ENCODE results near the gene SLC29A3. TPM values are rescaled to one million over a fixed set of nuclear protein-coding genes. Genes with fewer than 3 reads are reported as not detected.

Gene SLC29A3
- total RNA-seq, 1 donor from 2014 or later: 6.2 TPM

GRCh38 chr10:71317739-71318138 lies 1.3 kb upstream of the SLC29A3 start:
- no peak for DNase-seq (ENCODE audit: extremely low read depth, low read depth, low spot score)

- no peak for DNase-seq (ENCODE audit: extremely low read depth, low read depth, low spot score)
These were observed 837 bp downstream of the SLC29A3 start for GRCh38 chr10:71319800-71320392.

GRCh38 chr10:71320592-71320991 lies 1.5 kb downstream of the SLC29A3 start:
- no peak for DNase-seq (ENCODE audit: extremely low read depth, low read depth, low spot score)

GRCh38 chr10:71321386-71321785 lies 2.3 kb downstream of the SLC29A3 start:
- DNase-seq (ENCODE audit: extremely low read depth, low read depth, low spot score): no peak

DNA sequence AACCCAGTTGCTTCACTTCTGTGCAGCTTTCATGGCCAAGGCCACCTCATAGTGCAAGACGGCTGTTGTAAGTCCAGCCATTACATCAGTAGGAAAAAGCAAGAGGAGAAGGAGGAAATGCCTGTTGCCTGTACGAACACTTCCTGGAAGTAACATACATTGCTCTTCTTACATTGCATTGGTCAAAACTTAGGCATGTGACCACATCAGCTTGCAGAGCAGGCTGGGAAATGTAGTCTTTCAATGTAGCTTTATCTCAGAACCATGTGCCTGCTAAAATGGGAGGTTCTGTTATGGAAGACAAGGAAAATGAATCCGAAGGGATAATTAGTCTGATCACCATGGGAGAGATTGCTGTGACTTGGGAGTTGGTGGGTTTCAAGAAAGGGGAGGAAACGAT lies 4.3 kb downstream of the SLC29A3 start:
- DNase-seq (ENCODE audit: extremely low read depth, low read depth, low spot score): no peak

GRCh38 chr10:71324743-71325142 lies 5.7 kb downstream of the SLC29A3 start:
- DNase-seq (ENCODE audit: extremely low read depth, low read depth, low spot score): no peak

DNA sequence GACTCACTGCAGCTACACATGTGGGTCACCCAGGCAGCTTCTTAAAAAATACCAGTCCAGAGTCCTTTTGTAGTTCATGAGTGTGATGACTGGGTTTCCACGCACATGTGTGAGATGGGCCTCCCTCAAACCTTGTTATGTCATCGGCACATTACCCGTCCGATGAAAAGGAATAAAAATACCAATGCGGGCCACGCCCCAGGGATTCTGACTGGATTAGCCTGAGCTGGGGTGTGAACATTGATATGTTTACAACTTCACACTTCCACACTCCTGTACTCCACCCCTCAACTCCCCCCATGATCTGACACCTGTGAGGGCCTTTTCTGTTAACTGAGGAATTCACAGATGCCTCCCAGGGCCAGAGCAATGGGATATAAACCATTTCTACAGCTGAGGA lies 6.2 kb downstream of the SLC29A3 start:
- no peak for DNase-seq (ENCODE audit: extremely low read depth, low read depth, low spot score)

- no peak for DNase-seq (ENCODE audit: extremely low read depth, low read depth, low spot score)
These were observed 7.4 kb downstream of the SLC29A3 start for GRCh38 chr10:71326464-71326881.

- no peak for DNase-seq (ENCODE audit: extremely low read depth, low read depth, low spot score)
These were observed 11.8 kb downstream of the SLC29A3 start for GRCh38 chr10:71330789-71331404.

DNA sequence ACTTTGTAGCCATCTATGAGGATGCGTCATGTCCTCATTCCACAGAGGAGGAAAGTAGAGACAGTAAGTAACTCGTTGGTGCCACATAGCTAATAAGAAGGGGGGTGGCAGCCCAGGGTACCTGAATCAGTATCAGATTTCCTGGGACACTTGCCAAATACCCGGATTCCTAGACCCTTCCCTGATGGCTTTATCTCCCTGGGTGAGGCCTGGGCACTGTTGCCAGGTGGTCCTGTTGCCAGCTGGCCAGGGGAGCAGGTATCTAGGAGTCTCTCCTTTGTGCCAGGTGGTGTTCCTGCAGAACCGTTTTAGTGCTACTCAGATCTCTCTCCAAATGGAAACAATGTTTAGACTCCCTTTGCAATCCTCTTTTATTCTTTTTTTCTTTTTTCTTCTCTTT lies 12.7 kb downstream of the SLC29A3 start:
- no peak for DNase-seq (ENCODE audit: extremely low read depth, low read depth, low spot score)

DNA sequence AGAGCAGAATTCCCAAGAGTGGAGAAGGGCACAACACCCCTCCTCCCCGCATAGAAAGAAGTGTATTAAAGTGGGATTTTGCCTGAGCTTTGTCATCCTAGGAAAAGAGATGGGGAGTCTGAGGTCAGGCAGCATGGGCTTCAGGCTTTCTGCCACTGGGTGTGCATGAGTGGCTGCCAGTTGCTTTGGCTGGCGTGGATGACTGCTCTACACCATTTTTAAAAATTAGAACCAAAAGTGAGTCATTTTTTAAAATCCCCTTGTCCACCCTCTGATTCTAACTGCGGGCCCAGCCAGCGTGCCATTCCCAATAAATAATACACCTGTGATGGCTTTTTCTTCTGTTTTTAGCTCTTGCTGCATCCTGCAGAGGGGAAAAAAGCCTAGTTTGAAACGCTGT lies 13.4 kb downstream of the SLC29A3 start:
- no peak for DNase-seq (ENCODE audit: extremely low read depth, low read depth, low spot score)

GRCh38 chr10:71333129-71333887 lies 14.2 kb downstream of the SLC29A3 start:
- DNase-seq (ENCODE audit: extremely low read depth, low read depth, low spot score): no peak

GRCh38 chr10:71334221-71334791 lies 15.2 kb downstream of the SLC29A3 start:
- DNase-seq (ENCODE audit: extremely low read depth, low read depth, low spot score): no peak

DNA sequence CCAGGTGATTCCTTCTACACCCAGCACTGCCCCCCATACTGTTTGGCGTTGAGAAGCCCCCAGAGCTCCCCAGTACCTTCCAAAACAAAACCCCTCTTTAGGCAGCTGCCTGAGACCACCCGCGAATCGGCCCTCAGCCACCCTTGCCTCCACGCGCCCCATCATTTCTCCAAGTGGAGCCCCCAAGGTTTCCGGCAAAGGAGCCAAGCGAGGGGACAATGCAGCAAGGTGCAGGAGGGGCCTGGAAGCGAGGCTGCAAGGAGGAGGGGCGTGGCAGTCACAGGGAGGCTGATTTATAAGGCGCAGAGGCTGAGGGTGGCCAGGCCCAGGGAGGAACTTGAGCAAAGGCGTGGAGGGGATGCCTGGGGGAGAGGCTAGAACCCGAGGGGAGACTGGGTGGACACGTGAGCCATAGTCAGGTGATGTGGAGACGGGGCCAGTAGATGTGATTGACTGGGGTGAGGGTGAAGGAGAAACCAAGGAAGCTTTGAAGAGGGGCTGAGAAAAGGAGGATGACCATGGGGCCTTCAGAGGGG lies 16.2 kb downstream of the SLC29A3 start:
- no peak for DNase-seq (ENCODE audit: extremely low read depth, low read depth, low spot score)

DNA sequence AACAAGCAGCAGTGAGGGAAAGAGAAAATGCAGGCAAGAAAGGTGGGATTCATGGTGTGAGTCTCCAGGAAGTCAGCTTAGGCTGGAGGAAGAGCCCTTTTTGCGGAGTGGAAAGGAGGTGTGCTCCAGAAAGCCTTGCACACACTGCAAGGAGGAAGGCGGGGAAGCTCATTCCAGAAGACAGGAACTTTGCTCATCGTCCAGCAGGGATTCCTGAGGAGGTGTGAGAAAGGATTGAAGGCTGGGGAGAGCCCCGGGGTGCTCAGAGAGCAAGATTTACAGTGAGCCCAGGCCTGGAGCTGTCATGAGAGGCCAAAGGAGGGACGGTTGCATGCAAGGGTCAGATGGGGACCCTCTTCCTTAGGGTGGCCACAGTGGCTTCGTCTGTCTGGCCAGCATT lies 17.6 kb downstream of the SLC29A3 start:
- no peak for DNase-seq (ENCODE audit: extremely low read depth, low read depth, low spot score)

- no peak for DNase-seq (ENCODE audit: extremely low read depth, low read depth, low spot score)
These were observed 18.2 kb downstream of the SLC29A3 start for GRCh38 chr10:71337219-71337701.

- DNase-seq (ENCODE audit: extremely low read depth, low read depth, low spot score): no peak
These were observed 19.9 kb downstream of the SLC29A3 start for GRCh38 chr10:71338728-71339495.

DNA sequence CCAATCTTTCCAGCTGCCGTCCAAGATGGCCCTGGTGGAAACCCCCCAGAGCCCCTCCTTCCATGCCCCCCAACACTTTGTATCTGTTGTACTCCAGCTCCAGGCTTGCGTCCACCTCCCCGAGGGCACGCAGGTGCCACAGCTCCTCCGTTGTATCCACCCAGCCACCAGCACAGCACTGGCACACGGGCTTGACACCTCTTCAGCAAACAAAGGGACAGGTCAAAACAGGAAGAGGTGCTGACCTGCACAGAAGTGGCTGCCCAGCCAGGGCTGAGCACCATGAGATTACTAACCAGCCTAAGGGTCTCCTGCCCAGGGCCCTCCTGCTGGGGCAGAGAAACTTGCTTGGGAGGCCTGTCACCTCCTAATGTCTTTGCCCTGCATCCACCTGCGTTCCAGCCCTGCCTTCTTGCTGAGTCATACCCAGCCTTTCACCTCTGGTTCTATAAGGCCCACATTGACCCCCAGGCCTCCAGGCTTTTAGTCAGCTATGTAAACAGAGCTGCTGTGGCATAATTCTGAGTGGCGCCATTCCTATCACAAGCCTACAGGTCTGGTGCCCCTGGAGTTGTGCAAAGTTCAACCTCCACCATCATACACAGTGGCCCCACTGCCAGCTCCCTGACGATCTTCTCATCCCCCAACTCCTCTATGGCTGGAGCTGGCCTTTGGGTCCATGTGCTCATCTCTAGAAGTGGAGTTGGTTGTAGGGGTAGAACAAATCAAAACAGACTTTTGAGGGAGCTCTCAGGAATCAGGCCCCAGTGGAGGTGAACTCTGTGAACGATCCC lies 20.9 kb downstream of the SLC29A3 start:
- no peak for DNase-seq (ENCODE audit: extremely low read depth, low read depth, low spot score)

GRCh38 chr10:71342573-71343391 lies 23.7 kb downstream of the SLC29A3 start:
- DNase-seq (ENCODE audit: extremely low read depth, low read depth, low spot score): no peak
